PFSK-1 (cell line): Measurements from ENCODE around the gene NDUFAF5.

Source experiments
- POLR2AphosphoS5 ChIP-seq: IDR thresholded peaks from 2 replicates; pipeline ENCODE4 v1.6.1; 2012; ENCODE audit warnings: low read depth, mild to moderate bottlenecking, control low read depth, low read length, moderate library complexity
- REST ChIP-seq, 2 experiments: IDR thresholded peaks; 2 replicates each; pipeline versions ENCODE4 v1.6.1 to v1.8.0; 2011 to 2012; ENCODE audit warnings: low read depth in 2 of 2, low read length in 2 of 2, control low read depth in 1 of 2, inconsistent platforms in 1 of 2, mild to moderate bottlenecking in 1 of 2, moderate library complexity in 1 of 2; ENCODE audit not compliant: insufficient read depth in 1 of 2

- TF ChIP-seq POLR2AphosphoS5, result no peak
- TF ChIP-seq REST (IDR thresholded peaks at IDR 0.05; ENCODE audit: insufficient read depth in 1 of 2, low read depth in 2 of 2, low read length in 2 of 2), result no peak
Observed at GRCh38 chr20:13809855-13810254, 25.0 kb downstream of the NDUFAF5 start.
